ENCODE data around the gene FBXL16. TPM values are rescaled to one million over a fixed set of nuclear protein-coding genes. Genes with fewer than 3 reads are reported as not detected.

Gene FBXL16
- total RNA-seq, 4 donors from 2014 or later = 0.48 to 0.75 (median 0.56) TPM; not detected in 1

DNA sequence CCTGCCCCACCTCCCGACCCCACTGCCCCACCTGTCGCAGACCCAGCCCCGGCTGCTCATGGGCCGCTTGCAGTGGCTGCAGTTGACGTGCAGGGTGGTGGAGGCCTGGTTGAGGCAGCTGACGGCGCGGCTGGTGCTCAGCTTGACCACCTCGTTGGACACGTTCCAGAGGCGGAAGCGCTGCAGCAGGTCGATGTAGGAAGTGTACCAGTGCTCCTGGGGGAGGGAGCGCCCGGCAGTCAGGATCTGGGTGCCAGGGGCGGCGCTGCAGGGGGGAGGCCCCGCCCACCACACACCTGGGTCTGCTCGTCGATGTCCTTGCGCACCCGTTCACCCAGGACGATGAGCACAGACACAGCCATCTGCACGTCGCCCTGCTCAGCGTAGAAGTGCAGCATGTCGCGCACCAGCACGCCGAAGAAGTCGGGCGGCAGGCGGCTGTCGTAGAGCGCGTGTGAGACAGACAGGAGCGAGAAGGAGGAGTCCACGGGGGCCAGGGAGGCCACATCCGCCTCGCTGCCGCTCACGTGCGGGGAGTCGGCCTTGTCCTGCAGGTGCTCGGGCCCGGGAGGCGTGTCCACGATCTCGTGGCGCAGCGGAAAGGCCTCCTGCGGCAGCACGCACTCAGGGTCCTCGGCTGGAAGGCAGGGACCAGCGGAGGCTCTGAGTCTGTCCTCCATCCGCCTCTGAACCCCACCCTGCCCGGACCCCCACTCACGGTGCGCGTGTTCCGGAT lies 20.5 kb downstream of the FBXL16 start:
- DNase-seq (ENCODE audit: low spot score) (no peak), ATAC-seq (ENCODE audit: low FRiP score) (no peak)
- TF ChIP-seq, protein P1, sequence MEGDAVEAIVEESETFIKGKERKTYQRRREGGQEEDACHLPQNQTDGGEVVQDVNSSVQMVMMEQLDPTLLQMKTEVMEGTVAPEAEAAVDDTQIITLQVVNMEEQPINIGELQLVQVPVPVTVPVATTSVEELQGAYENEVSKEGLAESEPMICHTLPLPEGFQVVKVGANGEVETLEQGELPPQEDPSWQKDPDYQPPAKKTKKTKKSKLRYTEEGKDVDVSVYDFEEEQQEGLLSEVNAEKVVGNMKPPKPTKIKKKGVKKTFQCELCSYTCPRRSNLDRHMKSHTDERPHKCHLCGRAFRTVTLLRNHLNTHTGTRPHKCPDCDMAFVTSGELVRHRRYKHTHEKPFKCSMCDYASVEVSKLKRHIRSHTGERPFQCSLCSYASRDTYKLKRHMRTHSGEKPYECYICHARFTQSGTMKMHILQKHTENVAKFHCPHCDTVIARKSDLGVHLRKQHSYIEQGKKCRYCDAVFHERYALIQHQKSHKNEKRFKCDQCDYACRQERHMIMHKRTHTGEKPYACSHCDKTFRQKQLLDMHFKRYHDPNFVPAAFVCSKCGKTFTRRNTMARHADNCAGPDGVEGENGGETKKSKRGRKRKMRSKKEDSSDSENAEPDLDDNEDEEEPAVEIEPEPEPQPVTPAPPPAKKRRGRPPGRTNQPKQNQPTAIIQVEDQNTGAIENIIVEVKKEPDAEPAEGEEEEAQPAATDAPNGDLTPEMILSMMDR (IDR thresholded peaks at IDR 0.05) = no peak

DNA sequence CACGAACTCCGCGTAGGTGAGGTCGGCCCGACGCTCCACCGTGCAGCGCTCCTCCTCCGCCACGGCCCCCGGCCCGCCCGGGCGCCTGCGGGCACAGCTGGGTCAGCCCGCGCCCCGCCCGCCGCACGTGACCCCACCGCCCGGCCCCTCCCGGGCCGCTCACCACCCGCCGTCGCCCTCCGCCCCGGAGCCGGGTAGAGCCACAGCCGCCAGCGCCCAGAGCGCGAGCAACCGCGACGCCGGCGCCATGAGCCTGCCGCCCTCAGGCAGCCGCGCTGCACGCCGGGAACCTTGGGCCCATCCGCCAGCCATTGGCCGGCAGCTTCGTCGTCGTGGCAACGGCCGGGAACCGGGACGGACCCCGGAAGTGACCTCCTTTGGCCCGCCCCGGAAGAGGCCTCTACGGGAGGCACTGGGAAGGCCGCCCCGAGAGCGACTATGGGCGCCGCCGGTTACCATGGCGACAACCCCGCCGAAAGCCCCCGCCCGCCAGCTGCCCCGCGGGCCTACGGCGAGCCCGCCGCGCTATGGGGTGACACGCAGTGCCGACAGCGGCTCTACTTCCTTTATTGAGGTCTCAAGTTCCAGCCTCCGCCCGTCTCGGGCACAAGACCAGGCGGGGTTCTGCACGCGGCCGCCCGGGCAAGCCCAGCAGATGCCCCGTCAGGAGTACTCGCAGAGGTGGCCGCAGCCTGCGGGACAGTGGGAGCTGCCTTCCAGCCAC lies 21.4 kb downstream of the FBXL16 start, which contains the start of gene JMJD8:
Gene JMJD8, minus strand, starts transcription at position 264 of the 724 bp plus-strand sequence. Its CDS starts 15 bp downstream, at position 249.
- TF ChIP-seq, protein P1 (IDR thresholded peaks at IDR 0.05) = no peak
- ATAC-seq (ENCODE audit: low FRiP score) = peak; percentile 67
- DNase-seq (ENCODE audit: low spot score) = peak; percentile 76

DNA sequence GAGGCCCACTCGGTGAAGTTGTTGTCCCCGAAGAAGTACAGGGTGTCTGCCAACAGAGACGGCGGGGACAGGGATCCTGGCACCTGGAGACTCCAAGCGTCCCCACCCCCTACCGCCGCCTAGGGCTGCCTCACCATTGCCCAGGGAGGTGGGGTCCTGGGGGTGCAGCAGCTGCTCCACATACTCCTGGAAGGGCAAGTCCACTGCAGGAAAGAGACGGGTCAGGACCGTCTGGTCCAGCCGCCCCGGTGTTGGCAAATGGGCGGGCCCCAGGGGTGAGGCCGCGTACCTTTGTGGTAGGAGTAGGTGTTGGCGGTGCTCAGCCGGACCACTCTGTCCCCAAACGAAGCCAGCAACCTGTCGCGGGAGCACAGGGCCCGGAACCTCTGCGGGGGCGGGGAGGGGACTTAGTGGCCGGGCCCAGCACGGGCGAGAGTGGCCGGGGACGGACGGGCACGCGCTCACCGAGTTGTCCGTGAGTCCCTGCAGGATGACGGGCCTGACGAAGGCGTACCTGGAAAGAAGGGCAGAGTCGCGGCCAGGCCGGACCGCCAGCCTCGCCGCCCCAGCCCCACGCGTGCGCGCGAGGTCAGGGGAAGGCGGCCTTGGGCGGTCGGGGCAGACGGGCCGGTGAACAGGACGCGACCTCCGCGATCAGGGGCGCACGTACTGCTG lies 22.1 kb downstream of the FBXL16 start:
- TF ChIP-seq, protein P1 (IDR thresholded peaks at IDR 0.05) = no peak
- no peak for DNase-seq (ENCODE audit: low spot score)
- no peak for ATAC-seq (ENCODE audit: low FRiP score)

DNA sequence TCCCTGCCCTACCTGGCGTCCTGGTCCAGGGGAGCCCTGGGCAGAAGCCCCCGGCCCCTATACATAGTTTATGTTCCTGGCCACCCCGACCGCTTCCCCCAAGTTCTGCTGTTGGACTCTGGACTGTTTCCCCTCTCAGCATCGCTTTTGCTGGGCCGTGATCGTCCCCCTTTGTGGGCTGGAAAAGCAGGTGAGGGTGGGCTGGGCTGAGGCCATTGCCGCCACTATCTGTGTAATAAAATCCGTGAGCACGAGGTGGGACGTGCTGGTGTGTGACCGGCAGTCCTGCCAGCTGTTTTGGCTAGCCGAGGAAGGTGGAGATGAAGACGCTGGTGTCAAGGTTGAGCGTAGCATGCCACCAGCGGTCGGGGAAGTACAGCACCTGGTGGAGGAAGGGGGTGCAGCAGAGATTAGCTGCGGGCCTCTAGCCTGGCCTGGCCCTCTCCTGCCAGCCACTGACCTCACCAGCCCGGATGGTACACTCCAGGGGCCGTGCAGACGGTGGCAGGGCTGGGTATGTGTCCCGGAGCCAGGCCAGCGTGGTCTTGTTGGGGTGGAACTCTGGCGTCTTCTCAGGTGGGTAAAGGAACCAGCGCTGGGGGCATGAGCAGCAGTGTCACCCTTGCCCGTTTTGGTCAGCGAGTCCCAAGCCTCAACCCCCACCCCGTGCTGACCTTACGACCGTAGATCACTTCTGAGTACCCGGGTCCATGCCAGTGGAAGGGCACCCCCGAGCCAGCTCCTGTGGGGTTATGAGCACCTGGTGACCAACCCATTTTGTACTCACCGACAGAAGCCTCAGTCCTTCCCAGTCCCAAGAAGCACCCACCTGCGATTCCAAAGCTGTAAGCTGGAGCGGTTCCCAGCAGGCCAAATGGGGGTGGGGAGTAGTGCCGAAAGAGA lies 22.9 kb downstream of the FBXL16 start:
- TF ChIP-seq, protein P1 (IDR thresholded peaks at IDR 0.05) = no peak
- DNase-seq (ENCODE audit: low spot score) (no peak), ATAC-seq (ENCODE audit: low FRiP score) (no peak)

DNA sequence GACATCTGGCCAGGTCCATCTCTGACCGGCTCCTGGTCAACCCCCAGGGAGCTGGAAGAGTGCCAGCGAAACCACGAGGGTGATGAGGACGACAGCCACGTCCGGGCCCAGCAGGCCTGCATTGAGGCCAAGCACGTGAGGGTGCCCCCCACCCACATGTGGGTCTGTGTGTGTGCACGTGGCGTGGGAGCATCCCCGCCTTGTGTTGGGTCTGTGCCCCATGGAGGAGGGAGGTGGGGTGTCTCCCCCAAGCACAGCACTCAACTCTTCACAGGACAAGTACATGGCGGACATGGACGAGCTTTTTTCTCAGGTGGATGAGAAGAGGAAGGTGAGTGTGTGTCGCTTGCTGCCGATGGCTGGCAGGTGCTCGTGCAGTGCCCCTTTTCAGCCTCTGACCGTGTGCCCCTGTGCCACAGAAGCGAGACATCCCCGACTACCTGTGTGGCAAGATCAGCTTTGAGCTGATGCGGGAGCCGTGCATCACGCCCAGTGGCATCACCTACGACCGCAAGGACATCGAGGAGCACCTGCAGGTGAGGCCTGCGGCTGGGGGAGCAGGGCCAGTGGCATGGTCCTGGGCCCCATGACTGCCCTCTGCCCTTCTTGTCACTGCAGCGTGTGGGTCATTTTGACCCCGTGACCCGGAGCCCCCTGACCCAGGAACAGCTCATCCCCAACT lies 23.7 kb downstream of the FBXL16 start:
- ATAC-seq (ENCODE audit: low FRiP score) (no peak), DNase-seq (ENCODE audit: low spot score) (no peak)
- TF ChIP-seq, protein P1 (IDR thresholded peaks at IDR 0.05) = no peak
